Posterior cingulate gyrus (tissue), 11 donors: ENCODE data around the gene STK32B.

Experiments
- DNase-seq, 10 donors: peaks; one replicate each; pipeline versions ENCODE4 v3.0.0 to v3.0.0-alpha.2; 2020 to 2021; ENCODE audit warnings: mixed read lengths in 3 of 10
- intact Hi-C: fragments of 100-400 bp; cut with DNase I; formaldehyde crosslinking; loops from one replicate; pipeline ENCODE4 v1.15.1; 2023

The STK32B gene

GRCh38 chr4:5373327-5373726, 322.0 kb downstream of the STK32B start:
- DNase-seq = no peak
- intact Hi-C loops = loop anchor here (10.0 kb wide), 1 partner anchor 319 kb away; the partner anchor contains the start of gene STK32B

GRCh38 chr4:5374592-5374991, 323.3 kb downstream of the STK32B start:
- intact Hi-C loops = loop anchor here (10.0 kb wide), 1 partner anchor 320 kb away; the partner anchor contains the start of gene STK32B
- no peak for DNase-seq

- no peak for DNase-seq
- intact Hi-C loops = loop anchor here (10.0 kb wide), 1 partner anchor 320 kb away; the partner anchor contains the start of gene STK32B
Observed at GRCh38 chr4:5374994-5375393, 323.7 kb downstream of the STK32B start.

- DNase-seq = no peak
- intact Hi-C loops = loop anchor here (10.0 kb wide), 1 partner anchor 321 kb away; the partner anchor contains the start of gene STK32B
Observed at GRCh38 chr4:5376015-5376414, 324.7 kb downstream of the STK32B start.

- no peak for DNase-seq
Observed at GRCh38 chr4:5378002-5378401, 326.7 kb downstream of the STK32B start.

GRCh38 chr4:5379895-5380294, 328.6 kb downstream of the STK32B start:
- intact Hi-C loops = loop anchor here (10.0 kb wide), 1 partner anchor 325 kb away; the partner anchor contains the start of gene STK32B
- peak in 1 of 10 donors; percentile 83 for DNase-seq

More at GRCh38 chr4:5378002-5378401, 326.7 kb downstream of the STK32B start:
- intact Hi-C loops = loop anchor here (10.0 kb wide), 1 partner anchor 323 kb away; the partner anchor contains the start of gene STK32B

GRCh38 chr4:5381961-5382441, 330.7 kb downstream of the STK32B start:
- intact Hi-C loops = no loop called here
- DNase-seq = no peak

GRCh38 chr4:5383191-5383980, 332.1 kb downstream of the STK32B start:
- DNase-seq = no peak
- intact Hi-C loops = no loop called here

GRCh38 chr4:5385741-5386311, 334.5 kb downstream of the STK32B start:
- peak in 1 of 10 donors; percentile 31 for DNase-seq
- intact Hi-C loops = no loop called here

- DNase-seq = peak in 1 of 10 donors; percentile 58
- intact Hi-C loops = no loop called here
Observed at GRCh38 chr4:5386921-5387320, 335.6 kb downstream of the STK32B start.

- intact Hi-C loops = no loop called here
- DNase-seq = no peak
Observed at GRCh38 chr4:5387457-5387856, 336.2 kb downstream of the STK32B start.

GRCh38 chr4:5389756-5390310, 338.6 kb downstream of the STK32B start:
- DNase-seq = peak in 1 of 10 donors; percentile 46
- intact Hi-C loops = no loop called here

GRCh38 chr4:5391492-5391891, 340.2 kb downstream of the STK32B start:
- intact Hi-C loops = no loop called here
- no peak for DNase-seq

- DNase-seq = no peak
- intact Hi-C loops = no loop called here
Observed at GRCh38 chr4:5393911-5394513, 342.7 kb downstream of the STK32B start.

- DNase-seq = peak in 1 of 10 donors; percentile 19
- intact Hi-C loops = no loop called here
Observed at GRCh38 chr4:5395781-5396180, 344.5 kb downstream of the STK32B start.

GRCh38 chr4:5398056-5398455, 346.8 kb downstream of the STK32B start:
- DNase-seq = peak in 1 of 10 donors; percentile 2
- intact Hi-C loops = no loop called here

- DNase-seq = peak in 1 of 10 donors; percentile 38
- intact Hi-C loops = no loop called here
Observed at GRCh38 chr4:5399124-5399523, 347.8 kb downstream of the STK32B start.

- intact Hi-C loops = no loop called here
- peak in 1 of 10 donors; percentile 43 for DNase-seq
Observed at GRCh38 chr4:5399790-5400421, 348.6 kb downstream of the STK32B start.

- intact Hi-C loops = no loop called here
- DNase-seq = peak in 1 of 10 donors; percentile 32
Observed at GRCh38 chr4:5403746-5404497, 352.6 kb downstream of the STK32B start.
